ENCODE data around the gene HMGXB4. TPM values are rescaled to one million over a fixed set of nuclear protein-coding genes. Genes with fewer than 3 reads are reported as not detected.

The HMGXB4 gene
- total and polyA plus RNA-seq, 2 of the 13 experiments (the other 11 are each of a cell fraction or from before 2014, with no cell fraction given), result 13.9 to 16.3 TPM

DNA sequence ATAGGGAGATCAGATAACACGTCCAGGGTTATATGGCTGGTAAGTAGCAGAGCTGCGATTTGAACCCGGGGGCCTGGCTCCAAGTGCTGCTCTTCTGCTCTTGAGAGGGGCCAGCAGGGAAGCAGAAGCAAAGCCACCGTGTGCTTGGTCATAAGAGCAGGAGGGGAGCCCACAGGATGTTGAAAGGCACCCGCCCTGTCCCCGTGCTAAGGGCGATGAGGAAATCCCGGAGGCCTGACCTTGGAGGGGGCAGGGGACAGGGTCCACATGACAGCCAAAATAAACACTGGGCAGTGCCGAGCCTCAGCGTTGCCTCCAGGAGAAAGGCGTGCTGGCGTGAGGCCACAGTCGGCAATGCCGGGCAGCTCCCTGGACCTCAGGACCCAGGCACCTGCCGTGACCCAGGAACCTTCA lies 71.2 kb downstream of the HMGXB4 start (continued):
- no peak for TF ChIP-seq SRSF4 (IDR thresholded peaks at IDR 0.05; ENCODE audit: low read depth, low read length, poor library complexity, severe bottlenecking)
- no peak for TF ChIP-seq NFIB (CRISPR knock-in tag; IDR thresholded peaks at IDR 0.05; ENCODE audit: borderline replicate concordance)
- TF ChIP-seq ZFP36 (IDR thresholded peaks at IDR 0.05; ENCODE audit: borderline replicate concordance, low read depth, low read length, partially characterized antibody), result peak; percentile 82
- TF ChIP-seq TCF7L2 (IDR thresholded peaks at IDR 0.05; ENCODE audit: low read depth, low read length), result no peak
- TF ChIP-seq, protein P1, sequence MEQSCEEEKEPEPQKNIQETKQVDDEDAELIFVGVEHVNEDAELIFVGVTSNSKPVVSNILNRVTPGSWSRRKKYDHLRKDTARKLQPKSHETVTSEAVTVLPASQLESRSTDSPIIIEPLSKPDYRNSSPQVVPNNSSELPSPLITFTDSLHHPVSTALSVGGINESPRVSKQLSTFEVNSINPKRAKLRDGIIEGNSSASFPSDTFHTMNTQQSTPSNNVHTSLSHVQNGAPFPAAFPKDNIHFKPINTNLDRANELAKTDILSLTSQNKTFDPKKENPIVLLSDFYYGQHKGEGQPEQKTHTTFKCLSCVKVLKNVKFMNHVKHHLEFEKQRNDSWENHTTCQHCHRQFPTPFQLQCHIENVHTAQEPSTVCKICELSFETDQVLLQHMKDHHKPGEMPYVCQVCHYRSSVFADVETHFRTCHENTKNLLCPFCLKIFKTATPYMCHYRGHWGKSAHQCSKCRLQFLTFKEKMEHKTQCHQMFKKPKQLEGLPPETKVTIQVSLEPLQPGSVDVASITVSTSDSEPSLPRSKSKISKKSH (CRISPR knock-in tag; IDR thresholded peaks at IDR 0.05; ENCODE audit: borderline replicate concordance), result peak; percentile 89; the same call in 1 of the 2 replicates
- TF ChIP-seq ARNT2 (CRISPR knock-in tag; IDR thresholded peaks at IDR 0.05; ENCODE audit: low read depth), result peak; percentile 83
- no peak for TF ChIP-seq ZSCAN12 (CRISPR knock-in tag; IDR thresholded peaks at IDR 0.05)
- TF ChIP-seq ZNF441 (CRISPR knock-in tag; IDR thresholded peaks at IDR 0.05; ENCODE audit: borderline replicate concordance), result peak; percentile 76; the same call in 1 of the 2 replicates
- no peak for TF ChIP-seq ATF7-NPFF (CRISPR knock-in tag; IDR thresholded peaks at IDR 0.05; ENCODE audit: low read depth)
- peak; percentile 87 for TF ChIP-seq SIX4 (CRISPR knock-in tag; IDR thresholded peaks at IDR 0.05)
- 0 out of 2 replicates have a peak, but pooled peaks have one; percentile 62 for TF ChIP-seq ZNF709 (CRISPR knock-in tag; IDR thresholded peaks at IDR 0.05)
- peak; percentile 64; the same call in 1 of the 2 replicates for TF ChIP-seq TBX3 (IDR thresholded peaks at IDR 0.05; ENCODE audit: borderline replicate concordance)
- peak; percentile 91 for TF ChIP-seq KLF6 (CRISPR knock-in tag; IDR thresholded peaks at IDR 0.05)
- peak; percentile 77 for TF ChIP-seq ZFX (CRISPR knock-in tag; IDR thresholded peaks at IDR 0.05; ENCODE audit: low read depth)
- no peak for TF ChIP-seq RFXANK (CRISPR knock-in tag; IDR thresholded peaks at IDR 0.05)
- TF ChIP-seq JDP2 (CRISPR knock-in tag; IDR thresholded peaks at IDR 0.05; ENCODE audit: borderline replicate concordance), result no peak; the same call in 1 of the 2 replicates
- TF ChIP-seq, protein P2, sequence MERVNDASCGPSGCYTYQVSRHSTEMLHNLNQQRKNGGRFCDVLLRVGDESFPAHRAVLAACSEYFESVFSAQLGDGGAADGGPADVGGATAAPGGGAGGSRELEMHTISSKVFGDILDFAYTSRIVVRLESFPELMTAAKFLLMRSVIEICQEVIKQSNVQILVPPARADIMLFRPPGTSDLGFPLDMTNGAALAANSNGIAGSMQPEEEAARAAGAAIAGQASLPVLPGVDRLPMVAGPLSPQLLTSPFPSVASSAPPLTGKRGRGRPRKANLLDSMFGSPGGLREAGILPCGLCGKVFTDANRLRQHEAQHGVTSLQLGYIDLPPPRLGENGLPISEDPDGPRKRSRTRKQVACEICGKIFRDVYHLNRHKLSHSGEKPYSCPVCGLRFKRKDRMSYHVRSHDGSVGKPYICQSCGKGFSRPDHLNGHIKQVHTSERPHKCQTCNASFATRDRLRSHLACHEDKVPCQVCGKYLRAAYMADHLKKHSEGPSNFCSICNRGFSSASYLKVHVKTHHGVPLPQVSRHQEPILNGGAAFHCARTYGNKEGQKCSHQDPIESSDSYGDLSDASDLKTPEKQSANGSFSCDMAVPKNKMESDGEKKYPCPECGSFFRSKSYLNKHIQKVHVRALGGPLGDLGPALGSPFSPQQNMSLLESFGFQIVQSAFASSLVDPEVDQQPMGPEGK (CRISPR knock-in tag; IDR thresholded peaks at IDR 0.05), result peak; percentile 97
- peak; percentile 93; the same call in 1 of the 2 replicates for TF ChIP-seq ZNF451 (CRISPR knock-in tag; IDR thresholded peaks at IDR 0.05)
- TF ChIP-seq SOX6 (IDR thresholded peaks at IDR 0.05), result no peak
- TF ChIP-seq SOX6 (CRISPR knock-in tag; IDR thresholded peaks at IDR 0.05), result peak; percentile 91
- TF ChIP-seq NR1H2 (CRISPR knock-in tag; IDR thresholded peaks at IDR 0.05; ENCODE audit: borderline replicate concordance, low read depth), result no peak
- TF ChIP-seq PRPF4 (IDR thresholded peaks at IDR 0.05; ENCODE audit: low read depth, low read length, poor library complexity, severe bottlenecking), result no peak
- 0 out of 2 replicates have a peak, but pooled peaks have one; percentile 85 for TF ChIP-seq NCOA1 (CRISPR knock-in tag; IDR thresholded peaks at IDR 0.05)
- peak; percentile 52; the same call in 1 of the 2 replicates for TF ChIP-seq ZZZ3 (CRISPR knock-in tag; IDR thresholded peaks at IDR 0.05; ENCODE audit: borderline replicate concordance)
- TF ChIP-seq ZNF253 (CRISPR knock-in tag; IDR thresholded peaks at IDR 0.05; ENCODE audit: borderline replicate concordance), result no peak
- TF ChIP-seq, protein P3, sequence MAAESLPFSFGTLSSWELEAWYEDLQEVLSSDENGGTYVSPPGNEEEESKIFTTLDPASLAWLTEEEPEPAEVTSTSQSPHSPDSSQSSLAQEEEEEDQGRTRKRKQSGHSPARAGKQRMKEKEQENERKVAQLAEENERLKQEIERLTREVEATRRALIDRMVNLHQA (CRISPR knock-in tag; IDR thresholded peaks at IDR 0.05), result 0 out of 2 replicates have a peak, but pooled peaks have one; percentile 20
- no peak for TF ChIP-seq AGO2 (optimal IDR thresholded peaks at IDR 0.05; ENCODE audit: low read depth, low read length)

All from HepG2 (cell line).